Natural killer cell (primary cell): ENCODE results near the gene CHAD. TPM values are rescaled to one million over a fixed set of nuclear protein-coding genes. Genes with fewer than 3 reads are reported as not detected.

Source experiments
- ATAC-seq, 3 donors: fragments of 150-1000 bp in 2 of 3; fragments of 200-7000 bp in 1 of 3; cut with Tn5 transposase; 1 replicate in 1 of 3; 2 replicates in 2 of 3; pipeline ENCODE4 v1.10.0; 2021; ENCODE audit warnings: mild to moderate bottlenecking in 2 of 3, moderate library complexity in 2 of 3
- DNase-seq, 2 donors: peaks; one replicate each; pipeline versions ENCODE4 v3.0.0 to v3.0.0-alpha.2; 2013 to 2021; ENCODE audit warnings: mixed read lengths in 1 of 2
- H3K27ac ChIP-seq: one replicate; pipeline ENCODE4 v1.5.1; 2013; ENCODE audit warnings: mild to moderate bottlenecking, low read length
- H3K27me3 ChIP-seq: one replicate; pipeline ENCODE4 v1.6.1; 2013; ENCODE audit warnings: low read length; ENCODE audit not compliant: control insufficient read depth, insufficient read depth
- H3K36me3 ChIP-seq: one replicate; pipeline ENCODE4 v1.6.1; 2013; ENCODE audit warnings: low read length; ENCODE audit not compliant: control insufficient read depth, insufficient read depth
- H3K4me1 ChIP-seq: one replicate; pipeline ENCODE4 v1.6.1; 2013; ENCODE audit warnings: low read length; ENCODE audit not compliant: control insufficient read depth, insufficient read depth
- H3K4me3 ChIP-seq: one replicate; pipeline ENCODE4 v1.5.1; 2013; ENCODE audit warnings: low read length
- H3K9me3 ChIP-seq: one replicate; pipeline ENCODE4 v1.6.1; 2013; ENCODE audit warnings: low read length; ENCODE audit not compliant: control insufficient read depth, insufficient read depth
- H3K27ac Mint-ChIP-seq, 2 donors: one replicate each; pipeline ENCODE4 v1.8.0; 2022; ENCODE audit warnings: mild to moderate bottlenecking in 2 of 2, mixed read lengths in 2 of 2, moderate library complexity in 1 of 2
- H3K27me3 Mint-ChIP-seq, 2 donors: one replicate each; pipeline ENCODE4 v1.8.0; 2022; ENCODE audit warnings: low read depth in 2 of 2, mixed read lengths in 2 of 2
- H3K36me3 Mint-ChIP-seq: one replicate; pipeline ENCODE4 v1.8.0; 2022; ENCODE audit warnings: mixed read lengths
- H3K4me1 Mint-ChIP-seq, 2 donors: one replicate each; pipeline ENCODE4 v1.8.0; 2022; ENCODE audit warnings: mixed read lengths in 2 of 2
- H3K4me3 Mint-ChIP-seq: one replicate; pipeline ENCODE4 v1.8.0; 2022; ENCODE audit warnings: mild to moderate bottlenecking, moderate library complexity, mixed read lengths
- H3K9me3 Mint-ChIP-seq, 2 donors: one replicate each; pipeline ENCODE4 v1.8.0; 2022; ENCODE audit warnings: mixed read lengths in 2 of 2
- WGBS: methylation state at CpG from one replicate; pipeline ENCODE4 v1.1.7; 2013; ENCODE audit warnings: missing lambda C conversion rate; ENCODE audit not compliant: insufficient coverage; 5-methylcytosine and 5-hydroxymethylcytosine counted together
- intact Hi-C: fragments of 100-400 bp; cut with micrococcal nuclease; formaldehyde crosslinking; loops from one replicate; pipeline ENCODE4 v1.14.2; 2022
- total RNA-seq, 4 donors: library from RNA; stranded (reverse); fragments of 120-200 nt in 1 of 4; gene quantifications; one replicate each; pipeline versions ENCODE4 v1.2.3 to v1.2.4, GENCODE V29; 2013 to 2022
- TF ChIP-seq, protein P1 (sequence below): fragments of 200-600 bp; IDR thresholded peaks from one replicate; pipeline ENCODE4 v1.8.0; 2022; ENCODE audit warnings: antibody characterized with exemption

Gene CHAD
- total RNA-seq, 3 donors from 2014 or later (not counting 1 experiment from before 2014, with no cell fraction given): 0.60 TPM; not detected in 2

DNA sequence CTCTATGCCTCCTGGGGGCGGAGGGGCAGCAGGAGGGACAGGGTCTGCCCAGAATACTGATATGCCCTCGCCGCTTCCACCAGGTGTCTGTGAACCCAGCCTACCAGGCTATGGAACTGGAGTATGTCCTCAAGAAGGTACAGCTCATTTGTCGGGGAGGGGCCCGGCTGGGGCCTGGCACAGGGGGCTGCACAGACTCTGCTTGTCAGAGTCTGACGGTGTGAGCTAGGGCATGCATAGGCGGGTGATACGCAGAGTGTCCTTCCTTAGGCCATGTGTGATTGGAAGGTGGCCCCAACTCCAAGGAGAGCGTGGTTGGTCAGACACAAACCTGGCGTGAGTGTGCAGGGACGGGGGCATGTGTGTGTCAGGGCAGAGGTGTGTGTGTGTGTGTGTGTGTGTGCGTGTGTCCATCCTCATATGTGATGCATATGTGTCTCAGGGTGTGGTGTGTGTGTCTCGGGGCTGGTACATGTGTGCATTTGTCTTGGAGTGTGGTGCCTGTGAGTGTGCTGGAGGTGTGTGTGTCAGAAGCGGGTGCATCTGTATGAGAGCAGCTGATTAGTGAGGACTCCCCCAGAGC, 7.0 kb downstream of the CHAD start:
- Mint-ChIP-seq H3K27ac (no peak overlapping the region), H3K4me3 (no peak overlapping the region), H3K36me3 (no peaks in the 10 kb centered on the region), H3K4me1 (peaks cover 0 to under 1% of the 10 kb centered on the region in 2 donors), H3K27me3 (no peaks in the 10 kb centered on the region), H3K9me3 (no peaks in the 10 kb centered on the region)
- TF ChIP-seq, protein P1, sequence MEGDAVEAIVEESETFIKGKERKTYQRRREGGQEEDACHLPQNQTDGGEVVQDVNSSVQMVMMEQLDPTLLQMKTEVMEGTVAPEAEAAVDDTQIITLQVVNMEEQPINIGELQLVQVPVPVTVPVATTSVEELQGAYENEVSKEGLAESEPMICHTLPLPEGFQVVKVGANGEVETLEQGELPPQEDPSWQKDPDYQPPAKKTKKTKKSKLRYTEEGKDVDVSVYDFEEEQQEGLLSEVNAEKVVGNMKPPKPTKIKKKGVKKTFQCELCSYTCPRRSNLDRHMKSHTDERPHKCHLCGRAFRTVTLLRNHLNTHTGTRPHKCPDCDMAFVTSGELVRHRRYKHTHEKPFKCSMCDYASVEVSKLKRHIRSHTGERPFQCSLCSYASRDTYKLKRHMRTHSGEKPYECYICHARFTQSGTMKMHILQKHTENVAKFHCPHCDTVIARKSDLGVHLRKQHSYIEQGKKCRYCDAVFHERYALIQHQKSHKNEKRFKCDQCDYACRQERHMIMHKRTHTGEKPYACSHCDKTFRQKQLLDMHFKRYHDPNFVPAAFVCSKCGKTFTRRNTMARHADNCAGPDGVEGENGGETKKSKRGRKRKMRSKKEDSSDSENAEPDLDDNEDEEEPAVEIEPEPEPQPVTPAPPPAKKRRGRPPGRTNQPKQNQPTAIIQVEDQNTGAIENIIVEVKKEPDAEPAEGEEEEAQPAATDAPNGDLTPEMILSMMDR: no peak
- Histone ChIP-seq H3K36me3 (no peaks in the 10 kb centered on the region), H3K27me3 (no peaks in the 10 kb centered on the region), H3K27ac (no peak overlapping the region), H3K4me1 (peaks cover 5% of the 10 kb centered on the region), H3K4me3 (no peak overlapping the region), H3K9me3 (no peaks in the 10 kb centered on the region)
- WGBS: 89% methylated on average over 14 of the region's 14 CpGs
- no peak for DNase-seq
- intact Hi-C loops: no loop called here
- no peak for ATAC-seq

DNA sequence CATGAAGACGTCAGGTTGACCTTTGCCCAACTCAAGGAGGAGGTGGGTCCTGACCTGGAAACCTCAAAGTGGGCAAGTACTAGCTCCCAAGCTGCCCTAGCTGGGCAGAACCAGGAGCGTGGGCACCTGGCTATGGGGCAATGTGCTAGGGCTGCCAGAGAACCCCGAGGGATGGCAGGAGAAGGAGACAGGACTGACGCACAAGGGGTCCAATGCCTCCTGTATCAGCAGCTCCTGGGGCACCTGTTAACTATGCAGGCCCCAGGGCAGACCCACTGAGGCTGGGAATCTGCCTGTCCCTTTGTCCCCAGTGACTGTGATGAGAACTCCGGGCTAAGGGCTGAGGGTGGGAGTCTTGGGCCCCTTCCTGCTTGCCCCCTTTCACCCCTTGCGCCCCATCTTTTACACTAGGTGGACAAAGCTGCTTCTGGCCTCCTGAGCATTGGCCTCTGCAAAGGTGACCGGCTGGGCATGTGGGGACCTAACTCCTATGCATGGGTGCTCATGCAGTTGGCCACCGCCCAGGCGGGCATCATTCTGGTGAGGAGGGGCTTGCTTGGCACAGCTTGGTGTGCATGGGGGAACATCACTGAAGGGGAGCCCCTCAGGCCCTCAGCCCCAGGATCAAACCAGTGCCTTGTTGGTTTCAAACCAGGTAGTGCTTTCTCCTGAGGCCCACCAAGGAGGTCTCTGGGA, 7.7 kb downstream of the CHAD start:
- TF ChIP-seq, protein P1: no peak
- no peaks in the 10 kb centered on the region for H3K27me3 ChIP-seq
- intact Hi-C loops: no loop called here
- H3K4me1 ChIP-seq: no peaks in the 10 kb centered on the region
- H3K27ac ChIP-seq: no peak overlapping the region
- H3K4me3 Mint-ChIP-seq: no peak overlapping the region
- H3K36me3 Mint-ChIP-seq: no peaks in the 10 kb centered on the region
- no peak for ATAC-seq
- H3K9me3 Mint-ChIP-seq: no peaks in the 10 kb centered on the region
- no peaks in the 10 kb centered on the region for H3K4me1 Mint-ChIP-seq
- 94% methylated on average over 9 of the region's 9 CpGs for WGBS
- no peaks in the 10 kb centered on the region for H3K27me3 Mint-ChIP-seq
- no peaks in the 10 kb centered on the region for H3K36me3 ChIP-seq
- DNase-seq: no peak
- no peaks in the 10 kb centered on the region for H3K9me3 ChIP-seq
- H3K27ac Mint-ChIP-seq: no peak overlapping the region
- H3K4me3 ChIP-seq: no peak overlapping the region

DNA sequence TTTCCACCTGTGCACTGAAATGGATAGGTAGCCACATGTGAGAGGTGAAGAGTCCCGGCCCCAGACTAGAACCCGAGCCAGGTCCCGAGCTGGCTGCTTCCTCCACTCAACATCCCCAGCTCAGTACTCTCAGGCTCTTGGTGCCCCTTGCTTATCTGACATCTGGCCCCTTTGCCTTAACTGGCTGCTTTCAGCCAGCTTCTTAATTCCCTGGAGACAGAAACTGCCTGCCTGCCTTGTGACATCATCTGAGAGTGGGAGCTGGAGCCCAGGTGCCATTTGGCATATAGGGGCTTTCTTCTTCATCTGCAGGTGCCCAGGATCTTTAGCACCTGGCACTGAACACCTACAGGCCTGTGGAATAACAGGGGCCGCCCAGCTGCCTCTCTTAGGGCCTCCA, 8.9 kb downstream of the CHAD start:
- H3K4me3 Mint-ChIP-seq: no peak overlapping the region
- no peaks in the 10 kb centered on the region for H3K27me3 Mint-ChIP-seq
- 84% methylated on average over 4 of the region's 4 CpGs for WGBS

More for the DNA sequence above, 8.9 kb downstream of the CHAD start:
- Mint-ChIP-seq H3K27ac (no peak overlapping the region), H3K36me3 (no peaks in the 10 kb centered on the region), H3K4me1 (no peaks in the 10 kb centered on the region), H3K9me3 (no peaks in the 10 kb centered on the region)
- no peak for ATAC-seq
- Histone ChIP-seq H3K27me3 (no peaks in the 10 kb centered on the region), H3K4me3 (no peak overlapping the region), H3K27ac (no peak overlapping the region), H3K36me3 (no peaks in the 10 kb centered on the region), H3K4me1 (no peaks in the 10 kb centered on the region), H3K9me3 (no peaks in the 10 kb centered on the region)
- TF ChIP-seq, protein P1: no peak
- DNase-seq: no peak
- intact Hi-C loops: no loop called here
